HG02759 (cell line): ENCODE results near the gene CDC42BPG.

ENCODE experiments used
- ATAC-seq: cut with Tn5 transposase; IDR thresholded peaks from one replicate; pipeline ENCODE4 v1.9.1; 2021; ENCODE audit warnings: mild to moderate bottlenecking, moderate library complexity; ENCODE audit not compliant: unreplicated experiment

CDC42BPG gene

DNA sequence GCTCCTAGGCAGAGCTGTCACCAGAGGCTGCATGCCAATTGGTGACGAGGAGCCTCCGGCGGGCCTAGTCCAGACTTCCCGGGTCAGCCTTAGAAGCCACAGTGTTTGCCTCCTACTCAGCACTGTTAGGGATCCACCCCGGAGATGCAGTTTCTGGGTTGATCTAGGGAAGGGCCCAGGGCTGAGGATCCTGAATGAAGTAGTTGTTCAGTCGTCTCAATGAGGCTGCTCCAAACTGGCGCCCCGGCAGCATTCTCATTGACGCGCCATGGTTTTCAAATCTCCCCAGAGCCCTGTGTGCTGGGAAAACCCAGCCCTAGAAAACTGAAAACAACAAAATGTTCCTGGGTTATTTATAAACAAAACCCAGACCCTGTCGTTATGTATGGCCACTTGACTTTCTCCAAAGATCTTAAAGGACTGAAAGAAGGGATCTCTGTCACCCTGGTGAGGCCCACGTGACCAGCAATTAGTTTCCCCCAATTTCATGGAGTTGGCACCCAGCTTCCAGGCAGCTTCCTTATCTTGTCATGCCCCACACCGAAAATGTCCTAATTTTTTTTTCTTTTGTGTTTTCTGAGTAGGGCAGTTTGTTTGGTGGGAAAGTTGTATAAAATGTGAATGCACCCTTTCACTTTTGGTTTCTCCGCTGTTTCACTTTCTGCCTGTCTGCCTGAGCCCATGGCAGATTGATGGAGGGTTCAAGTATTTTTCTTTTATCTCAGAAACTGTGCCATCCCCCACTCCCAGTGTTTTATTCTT is 36.0 kb upstream of the CDC42BPG start:
- no peak for ATAC-seq

DNA sequence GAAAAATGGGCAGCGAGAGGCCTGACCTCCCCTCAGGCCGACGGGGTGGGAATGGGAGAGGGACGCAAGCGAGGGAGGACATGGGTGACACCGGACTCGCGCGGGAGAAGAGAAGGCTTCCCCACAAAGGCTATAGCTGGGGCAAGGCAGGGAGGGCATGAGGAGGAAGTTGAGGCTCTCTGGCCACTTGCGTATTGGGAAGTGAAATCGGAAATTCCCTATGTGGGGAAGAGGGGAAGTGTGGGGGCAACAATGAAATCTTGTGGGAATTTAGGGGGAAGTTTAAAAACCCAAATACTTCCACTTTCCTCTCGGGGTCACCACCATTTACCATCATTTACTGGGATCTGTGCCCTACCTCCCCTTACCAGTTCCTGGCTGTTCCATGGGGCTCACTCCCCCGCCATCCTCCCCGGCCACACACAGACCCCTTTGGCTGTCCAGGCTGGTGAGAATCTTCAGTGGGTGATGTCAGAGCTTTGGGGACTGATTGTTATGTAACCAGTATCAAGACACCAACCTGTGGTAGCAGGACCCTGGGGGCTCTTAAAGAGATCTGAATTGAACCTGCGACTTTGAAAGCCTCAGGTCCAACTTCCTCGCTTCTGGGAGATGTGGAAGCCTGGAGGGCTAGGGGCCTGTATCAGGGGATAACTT is 34.9 kb upstream of the CDC42BPG start:
- ATAC-seq, result no peak

DNA sequence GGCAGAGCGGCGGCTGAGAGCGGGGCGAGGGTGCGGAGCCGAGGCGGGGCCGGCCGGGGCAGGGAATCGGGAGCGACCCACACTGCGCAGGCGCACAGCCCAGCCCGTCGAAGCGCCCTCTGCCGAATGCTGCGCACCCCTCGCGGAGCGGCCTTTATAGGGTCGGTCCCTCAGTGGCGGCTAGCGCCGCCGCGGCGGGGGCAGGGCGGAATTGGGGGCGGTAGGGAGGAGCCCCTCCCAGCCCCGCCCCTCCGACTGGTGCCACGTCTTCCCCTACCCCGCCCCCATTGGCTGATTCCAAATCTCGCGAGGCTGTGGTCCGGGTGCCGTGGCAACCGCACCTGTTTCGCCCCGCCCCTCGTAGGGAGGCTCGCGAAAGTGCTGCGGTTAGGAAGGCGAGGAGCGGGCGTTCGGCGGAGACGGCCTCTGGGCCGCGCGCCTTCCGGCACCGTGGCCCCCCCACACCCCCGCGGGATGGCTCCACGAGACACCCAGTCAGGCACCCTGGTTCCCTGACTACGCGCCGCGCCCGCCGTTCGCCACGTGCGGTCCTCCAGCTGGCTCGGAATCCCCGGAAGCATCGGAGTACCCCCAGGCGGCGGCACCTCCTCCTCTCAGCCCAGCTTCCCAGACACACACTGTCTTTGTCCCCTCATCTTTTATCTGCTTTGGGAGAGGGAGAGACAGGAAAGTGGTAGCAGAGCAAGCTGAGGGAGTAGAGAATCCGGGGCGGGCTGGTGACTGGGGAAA is 34.2 kb upstream of the CDC42BPG start, which contains the start of gene EHD1:
Gene EHD1 (minus strand): TSS at position 128 of the 750 bp plus-strand sequence. CDS start 157 bp downstream, outside the sequence.
- peak; percentile 81 for ATAC-seq

DNA sequence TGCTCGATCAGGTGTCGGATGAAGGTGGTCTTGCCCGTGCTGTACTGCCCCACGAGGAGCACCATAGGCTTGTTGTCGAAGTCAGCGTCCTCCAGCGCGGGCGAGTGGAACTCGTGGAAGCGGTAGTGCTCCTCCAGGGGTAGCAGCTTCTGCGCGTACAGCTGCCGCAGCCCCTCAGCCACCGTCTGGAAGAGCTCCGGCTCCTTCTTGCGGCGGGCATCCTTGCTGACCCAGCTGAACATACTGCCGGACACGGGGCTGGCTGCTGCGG is 33.7 kb upstream of the CDC42BPG start:
- ATAC-seq, result peak; percentile 18

DNA sequence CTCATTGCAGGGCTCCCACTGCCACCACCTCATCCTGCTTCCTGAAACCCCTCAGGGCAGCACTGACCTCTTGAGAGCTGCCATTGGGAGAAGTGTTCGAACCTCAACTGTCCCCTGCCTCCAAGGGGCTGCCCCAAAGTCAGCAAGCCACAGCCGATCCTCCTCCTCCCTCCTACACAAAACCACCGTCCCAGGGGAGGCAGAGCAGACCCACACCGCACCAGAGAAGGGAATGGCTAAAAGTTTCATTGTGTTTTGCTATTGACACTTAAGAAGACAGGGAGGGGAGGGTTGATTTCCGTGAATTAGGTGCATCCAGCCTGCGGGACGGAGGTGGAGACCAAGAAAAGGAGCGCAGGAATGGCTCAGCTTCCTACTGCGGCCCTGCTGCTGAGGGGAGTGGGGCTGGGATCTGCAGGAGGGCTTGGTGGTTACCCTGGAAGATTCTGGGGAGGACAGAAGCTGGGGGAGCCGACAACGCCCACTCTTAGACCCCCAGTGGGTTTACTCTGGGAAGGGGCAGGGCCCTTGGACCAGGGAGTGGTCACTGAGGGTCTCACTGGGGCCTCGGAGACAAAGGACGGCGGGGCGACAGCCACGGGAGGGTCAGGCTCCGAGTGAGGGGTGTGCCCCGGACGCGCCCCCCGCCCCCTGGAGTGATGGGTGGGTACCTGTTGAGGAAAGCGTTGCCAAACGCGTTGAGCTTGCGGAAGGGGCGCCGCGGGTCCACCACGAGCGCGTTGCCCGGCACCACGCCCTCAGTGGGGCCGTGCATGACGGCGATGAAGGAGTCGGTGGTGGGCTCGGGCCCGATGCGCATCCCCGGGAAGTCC is 33.2 kb upstream of the CDC42BPG start:
- ATAC-seq, result no peak

DNA sequence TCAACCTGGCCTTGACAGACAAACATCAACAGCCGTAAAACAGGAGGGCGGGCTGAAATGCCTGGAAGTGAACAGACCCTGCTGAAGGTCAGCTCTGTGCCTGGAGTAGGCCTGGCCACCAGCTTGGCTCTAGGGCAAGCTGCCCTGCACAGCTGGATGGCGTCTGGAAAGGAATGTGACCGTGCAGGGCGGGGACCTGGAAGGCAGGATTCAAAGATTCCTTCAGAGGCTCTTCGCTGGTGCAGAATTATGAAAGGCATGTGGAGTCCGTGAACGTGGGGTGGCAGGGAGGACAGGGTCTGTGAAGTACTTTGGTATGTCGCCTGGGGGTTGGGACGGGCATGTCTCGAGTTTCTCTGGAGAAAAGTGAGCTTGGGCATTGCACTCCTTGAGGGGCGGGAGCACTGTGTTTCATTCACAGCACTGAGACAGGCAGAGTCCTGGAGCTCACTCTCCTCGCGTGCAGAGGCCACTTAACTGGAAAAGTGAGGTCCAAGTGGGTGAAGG is 32.4 kb upstream of the CDC42BPG start:
- no peak for ATAC-seq

DNA sequence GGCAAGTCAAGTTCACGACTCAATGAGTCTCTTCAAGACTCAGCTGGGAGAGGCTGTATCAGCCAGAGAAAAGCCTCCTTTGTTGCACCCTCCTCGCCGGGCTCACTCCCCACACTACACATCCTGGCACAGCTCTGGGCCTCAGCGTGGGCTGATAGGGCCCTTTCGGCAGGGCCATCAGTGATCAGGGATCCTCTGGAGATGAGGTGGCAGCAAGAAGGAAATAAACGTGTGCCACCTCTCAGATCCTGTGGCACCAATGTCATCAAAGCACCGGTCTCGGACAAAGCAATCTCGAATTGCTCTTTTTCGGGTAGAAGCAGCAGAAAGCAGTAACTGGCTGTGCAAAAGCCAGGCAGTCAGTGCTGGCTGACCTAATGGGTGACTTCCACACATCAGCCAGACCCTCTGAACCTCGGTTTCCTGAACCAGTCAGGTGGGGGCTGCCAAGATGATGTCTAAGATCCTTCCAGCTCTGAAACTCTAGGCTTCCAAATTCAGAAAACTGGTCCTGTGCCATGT is 31.8 kb upstream of the CDC42BPG start:
- ATAC-seq, result no peak

DNA sequence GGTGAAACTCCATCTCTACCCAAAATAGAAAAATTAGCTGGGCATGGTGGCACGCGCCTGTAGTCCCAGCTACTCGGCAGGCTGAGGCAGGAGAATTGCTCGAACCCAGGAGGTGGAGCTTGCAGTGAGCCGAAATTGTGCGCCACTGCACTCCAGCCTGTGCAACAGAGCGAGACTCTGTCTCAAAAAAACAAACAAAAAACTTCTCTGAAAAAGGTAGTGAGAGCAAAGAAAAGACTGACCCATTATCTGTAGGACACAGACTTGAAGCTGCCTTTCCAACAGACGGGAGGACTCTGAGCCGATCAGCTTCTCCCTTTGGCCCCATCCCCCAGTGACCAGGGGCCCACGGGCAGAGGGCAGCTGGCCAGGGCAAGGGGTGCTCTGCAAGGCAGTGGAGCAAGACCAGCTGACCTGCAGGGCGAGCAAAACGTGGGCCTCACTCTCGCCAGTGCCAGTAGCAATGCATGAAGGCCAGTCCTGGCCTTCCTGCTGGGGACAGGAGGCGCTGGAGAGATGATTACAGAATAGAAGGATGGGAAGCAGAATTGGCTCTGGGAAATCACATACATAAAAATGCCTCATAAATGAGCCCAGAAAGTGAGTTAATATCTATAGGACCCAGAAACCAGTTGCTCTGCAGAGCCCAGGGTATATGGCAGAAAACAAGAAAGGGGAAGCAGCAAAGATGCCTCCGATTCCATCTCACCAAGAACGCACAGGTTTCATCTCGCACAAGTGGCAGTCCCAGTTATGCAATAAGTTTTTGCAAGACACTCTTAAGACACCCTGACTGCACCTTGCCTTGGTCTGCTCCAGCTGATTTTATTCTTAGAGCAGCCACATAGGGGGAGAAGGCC is 31.1 kb upstream of the CDC42BPG start:
- ATAC-seq, result no peak

DNA sequence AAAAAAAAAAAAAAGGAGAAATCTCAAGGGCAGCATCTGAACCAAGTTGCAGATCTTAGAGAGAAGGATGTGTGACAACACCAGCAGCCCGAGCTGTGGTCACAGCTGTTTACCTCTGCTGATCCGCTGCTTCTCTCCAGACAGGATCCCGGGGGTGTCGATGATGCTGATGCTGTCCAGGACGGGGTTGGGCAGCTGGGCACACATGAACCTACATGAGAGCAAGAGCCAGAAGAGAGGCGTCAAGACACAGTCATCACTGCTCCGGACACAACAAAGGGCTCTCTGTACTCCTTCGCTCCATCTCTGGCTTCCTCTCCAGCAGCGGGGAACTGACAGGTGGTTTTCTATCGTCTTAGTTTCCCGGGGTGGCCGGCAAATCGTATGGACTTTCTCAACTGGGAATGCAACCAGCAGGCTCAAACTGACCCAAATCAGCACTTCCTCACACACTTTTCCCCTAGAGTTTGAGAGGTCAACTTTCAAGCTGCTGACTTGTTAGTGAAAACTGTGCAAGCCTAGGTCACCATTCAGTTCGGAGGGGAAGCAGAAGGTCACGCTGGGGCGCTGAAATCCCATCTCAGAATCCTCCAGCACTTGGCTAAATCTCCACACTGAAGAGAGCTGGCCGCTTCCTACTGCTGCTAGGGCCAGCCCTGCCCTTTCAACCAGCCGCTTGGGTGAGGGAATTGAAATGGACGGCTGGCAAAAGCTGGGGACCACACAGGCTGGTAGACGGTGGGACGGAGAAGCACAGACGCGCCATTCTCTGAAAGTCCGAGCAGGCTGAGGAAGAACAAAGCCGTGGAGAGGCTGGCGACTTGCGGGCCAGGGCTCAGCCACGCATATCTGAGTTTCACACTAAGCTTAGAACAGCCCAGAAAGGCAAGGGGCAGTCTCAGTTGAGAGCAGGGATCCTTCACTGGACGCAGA is 30.1 kb upstream of the CDC42BPG start:
- ATAC-seq, result no peak

DNA sequence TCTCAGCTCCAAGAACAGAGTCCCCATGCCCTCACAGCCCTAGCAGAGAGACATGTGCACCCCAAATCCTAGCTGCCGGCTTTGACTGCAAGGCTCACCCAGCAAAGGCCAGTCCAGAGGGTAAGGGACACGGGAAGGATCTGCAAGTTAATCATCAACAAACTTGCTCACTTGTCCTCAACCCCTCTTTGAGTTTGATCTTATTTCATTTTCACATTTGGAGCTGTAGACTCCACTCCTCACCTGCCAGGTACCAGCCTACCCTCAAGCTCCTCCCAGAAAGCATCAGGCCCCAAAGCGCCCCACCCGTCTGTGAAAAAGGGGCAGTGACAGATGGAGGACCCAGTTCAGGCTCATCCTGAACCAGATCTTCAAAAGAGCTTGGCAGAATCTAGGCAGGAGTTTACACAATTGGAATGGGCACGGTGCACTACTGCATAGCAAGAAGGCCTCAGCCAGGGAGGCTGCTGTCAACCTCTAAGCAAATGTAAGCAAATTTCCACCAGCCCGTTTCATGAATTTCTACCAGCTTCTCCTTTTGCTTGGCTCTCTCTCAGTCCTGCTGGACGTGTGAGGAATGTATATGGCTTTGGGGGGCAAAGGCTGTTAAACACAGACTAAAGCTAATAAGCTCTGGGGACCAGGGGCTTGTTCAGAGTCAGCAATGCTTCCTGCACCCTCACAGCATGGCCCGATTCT is 28.5 kb upstream of the CDC42BPG start:
- ATAC-seq, result no peak

DNA sequence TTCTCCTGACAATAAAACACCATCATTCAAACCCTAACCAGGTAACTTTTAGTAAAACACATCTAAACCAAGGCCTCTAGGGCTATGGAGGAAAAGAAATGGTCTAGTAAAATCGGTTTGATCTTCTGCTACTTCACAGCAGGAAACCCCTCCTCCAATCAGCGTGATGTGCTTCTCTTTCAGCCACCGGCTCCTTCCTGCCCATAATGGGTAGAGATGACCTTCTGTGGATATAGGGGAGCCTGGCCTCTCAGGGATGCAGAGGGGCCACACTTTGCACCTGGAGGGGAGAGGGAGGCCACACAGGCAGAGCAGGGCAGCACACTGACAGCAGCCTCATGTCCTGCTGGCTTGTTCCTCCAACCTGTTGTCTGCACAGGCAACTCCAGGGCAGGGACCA is 27.0 kb upstream of the CDC42BPG start:
- no peak for ATAC-seq

DNA sequence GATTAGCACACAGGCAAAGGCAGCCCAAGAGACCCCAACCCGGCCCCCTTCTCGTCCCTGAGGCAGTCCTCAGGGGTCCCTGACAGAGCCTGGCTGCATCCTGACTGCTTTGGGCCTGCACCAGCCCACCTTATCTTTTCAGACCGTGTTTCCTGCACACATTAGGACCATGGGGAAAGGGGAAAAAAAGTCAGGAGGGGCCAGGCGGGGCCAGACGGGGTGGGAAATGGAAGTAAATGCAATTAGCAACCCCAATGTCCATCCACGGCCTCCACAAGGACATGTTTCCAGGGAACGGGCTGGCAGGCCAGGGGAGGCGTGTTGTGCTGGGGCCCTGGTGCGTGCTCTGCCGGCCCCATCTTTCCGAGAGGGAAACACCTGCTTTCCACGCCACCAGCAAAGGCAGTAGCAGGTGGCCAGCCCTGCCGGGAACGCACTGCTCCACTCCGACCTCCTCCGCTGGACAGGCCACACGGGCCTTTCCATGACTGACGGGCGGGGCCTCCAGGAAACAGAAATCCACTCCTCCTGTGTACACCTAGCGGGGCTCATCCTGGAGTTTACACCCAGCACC is 26.5 kb upstream of the CDC42BPG start:
- ATAC-seq, result no peak

DNA sequence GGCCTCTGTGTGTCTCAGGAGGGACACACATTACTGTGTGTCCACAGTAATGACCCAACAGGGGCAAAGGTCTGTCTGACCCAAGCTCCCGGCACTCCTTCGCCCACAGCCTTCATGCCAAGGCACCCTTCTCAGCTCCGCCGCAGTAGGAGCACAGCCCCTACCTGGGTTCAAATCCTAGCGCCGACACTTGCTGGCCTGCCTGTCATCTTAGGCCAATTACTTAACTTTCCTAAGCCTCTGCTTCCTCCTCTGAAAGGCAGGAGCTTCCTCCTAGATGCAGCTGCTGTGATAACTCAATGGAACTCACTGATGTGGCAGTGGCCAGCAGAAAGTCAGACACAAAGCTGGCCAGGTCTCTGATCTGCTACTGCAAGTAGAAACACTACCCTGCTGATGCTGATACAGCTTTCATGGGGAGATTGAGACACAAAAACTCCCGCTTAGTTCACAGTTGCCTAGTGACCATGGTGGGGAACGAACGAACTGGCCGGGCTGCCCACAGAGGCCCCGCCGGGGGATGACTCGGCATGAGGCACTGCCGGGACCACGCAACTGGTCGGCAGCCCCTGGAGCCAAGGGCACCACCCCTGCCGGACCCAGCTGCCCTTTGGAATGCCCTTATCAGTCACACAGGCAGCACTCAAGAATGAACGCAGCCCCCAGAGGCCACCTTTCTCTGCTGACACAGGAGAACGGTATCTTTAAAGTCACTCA is 25.9 kb upstream of the CDC42BPG start:
- no peak for ATAC-seq

DNA sequence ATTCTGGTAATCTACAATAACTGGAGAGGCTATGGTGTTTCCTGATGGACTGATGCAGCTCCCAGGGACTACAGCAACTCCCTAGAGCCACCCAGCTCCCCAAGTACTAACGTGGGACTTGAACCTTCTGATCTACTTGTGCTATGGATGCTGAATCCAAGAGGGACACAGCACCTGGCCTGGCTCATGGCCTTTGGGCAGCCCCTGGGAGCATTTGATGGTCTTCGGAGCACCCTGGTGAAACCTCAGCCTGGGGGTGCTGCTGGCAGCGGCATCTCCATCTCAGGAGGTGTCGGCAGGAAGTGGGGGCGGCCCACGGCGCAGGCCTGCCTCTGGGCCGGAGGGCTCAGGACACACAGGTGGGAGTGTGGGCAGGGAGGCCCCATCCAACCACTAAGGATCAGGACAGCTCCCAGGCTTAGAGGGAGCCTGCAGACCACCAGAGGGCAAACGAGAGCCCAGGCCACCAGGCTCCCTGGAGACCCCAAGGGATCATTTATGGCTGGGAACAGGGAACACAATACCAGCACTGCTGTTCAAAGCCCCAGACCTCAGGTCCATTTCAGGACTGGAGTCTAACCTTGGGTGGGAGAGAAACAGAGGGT is 25.2 kb upstream of the CDC42BPG start:
- no peak for ATAC-seq

DNA sequence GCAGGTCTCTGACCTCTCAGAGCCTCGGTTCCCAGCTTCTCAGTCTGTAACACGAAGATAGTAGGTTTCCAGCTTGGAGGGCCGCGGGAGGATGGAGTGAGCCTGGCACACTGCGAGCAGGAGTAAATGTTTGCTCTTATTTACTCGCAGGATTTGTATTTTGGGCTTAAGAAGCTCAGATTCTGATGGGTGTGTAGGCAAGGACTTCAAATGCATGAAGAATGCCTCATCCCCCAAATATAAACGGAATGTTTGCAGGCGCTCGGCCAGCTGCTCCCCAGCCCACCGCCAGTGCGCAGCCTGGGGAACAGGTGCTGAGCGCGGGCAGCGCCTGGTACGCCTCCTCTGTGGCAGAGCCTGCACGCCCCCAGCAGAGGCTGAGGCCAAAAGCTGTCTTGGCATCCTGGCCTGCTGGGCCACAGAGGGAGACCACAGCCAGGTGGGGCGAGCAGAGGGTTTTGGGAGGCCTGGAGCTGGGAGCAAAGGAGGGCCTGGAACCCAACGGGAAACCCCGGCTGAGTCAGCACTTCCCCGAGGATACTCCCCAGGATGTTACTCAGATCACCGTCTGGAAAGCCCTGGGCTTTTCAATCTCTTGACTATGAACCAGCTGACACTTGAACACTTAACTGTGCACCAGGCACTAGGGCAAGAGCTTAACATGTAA is 24.6 kb upstream of the CDC42BPG start:
- ATAC-seq, result no peak
